GM04504 (cell line): ENCODE data around the gene CNTFR.

Source experiments
- DNase-seq: peaks from one replicate; pipeline ENCODE4 v3.0.0-alpha.2; 2012; ENCODE audit warnings: low read depth

The CNTFR gene

DNA sequence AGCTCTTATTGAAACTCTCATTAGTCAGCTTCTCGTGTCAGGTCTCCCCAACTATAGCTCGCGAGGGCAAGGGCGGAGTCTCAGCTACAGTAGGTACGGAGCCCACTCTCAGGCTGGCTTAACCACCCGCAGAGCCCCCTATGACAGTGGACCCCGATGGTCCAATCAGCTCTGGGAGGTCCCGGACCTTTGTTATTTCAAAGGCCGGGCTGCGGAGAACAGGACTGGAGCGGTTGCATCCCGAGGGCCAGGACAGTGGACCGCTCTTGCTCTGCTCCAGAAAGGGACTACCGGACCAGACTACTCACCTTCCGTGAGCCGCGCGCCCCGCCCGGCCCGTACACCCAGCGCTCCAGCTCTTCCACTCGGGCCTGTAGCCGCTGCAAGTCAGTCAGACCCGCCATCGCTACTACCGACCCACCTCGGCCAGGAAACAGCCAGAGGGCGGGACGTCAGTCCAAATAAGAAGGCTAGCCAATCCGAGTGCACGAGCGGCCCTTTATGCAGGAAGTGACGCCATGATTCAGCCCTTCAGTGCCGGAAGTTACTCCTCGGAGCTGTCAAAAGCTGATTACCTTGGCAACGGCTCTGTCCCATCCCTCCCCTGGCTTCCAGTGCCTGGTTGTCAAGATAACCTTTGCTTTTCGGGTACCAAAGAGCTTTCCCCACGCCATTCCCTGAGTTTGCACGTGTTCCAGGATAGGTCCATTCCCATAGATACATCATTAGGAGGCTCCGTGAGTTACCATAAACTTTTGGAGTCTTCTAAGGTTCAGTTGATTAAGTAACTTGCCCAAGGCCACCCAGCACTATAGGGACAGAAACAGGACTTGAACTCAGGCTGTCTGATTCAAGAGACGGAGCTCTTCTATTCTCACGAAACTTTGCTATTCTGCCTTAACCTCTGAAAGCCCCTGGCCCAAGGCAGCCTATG lies 30.8 kb upstream of the CNTFR start, which contains the start of gene DCTN3:
TSS of gene DCTN3 (minus strand) at position 435 of the 934 bp plus-strand sequence. CDS start at position 404, 31 bp downstream.
- peak; percentile 90 for DNase-seq

DNA sequence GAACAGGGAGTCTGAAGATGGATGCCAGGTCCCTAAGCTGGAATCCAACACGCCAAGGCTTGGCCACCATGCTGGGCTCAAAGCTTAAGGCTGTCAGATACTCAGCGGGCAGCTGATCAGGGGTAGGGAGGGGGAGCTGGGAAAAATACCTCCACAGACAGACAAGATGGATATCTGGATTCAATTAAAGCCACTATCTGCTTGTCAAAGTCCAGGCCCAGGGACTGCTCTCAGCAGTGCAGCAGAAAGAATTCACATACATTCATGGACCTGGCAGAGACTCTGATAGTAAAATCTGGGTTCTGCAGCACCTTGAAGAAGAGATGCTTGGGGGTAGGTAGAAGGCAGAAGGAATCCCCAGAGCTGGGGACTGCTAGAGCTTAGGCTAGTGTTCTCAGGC lies 25.6 kb upstream of the CNTFR start:
- no peak for DNase-seq

DNA sequence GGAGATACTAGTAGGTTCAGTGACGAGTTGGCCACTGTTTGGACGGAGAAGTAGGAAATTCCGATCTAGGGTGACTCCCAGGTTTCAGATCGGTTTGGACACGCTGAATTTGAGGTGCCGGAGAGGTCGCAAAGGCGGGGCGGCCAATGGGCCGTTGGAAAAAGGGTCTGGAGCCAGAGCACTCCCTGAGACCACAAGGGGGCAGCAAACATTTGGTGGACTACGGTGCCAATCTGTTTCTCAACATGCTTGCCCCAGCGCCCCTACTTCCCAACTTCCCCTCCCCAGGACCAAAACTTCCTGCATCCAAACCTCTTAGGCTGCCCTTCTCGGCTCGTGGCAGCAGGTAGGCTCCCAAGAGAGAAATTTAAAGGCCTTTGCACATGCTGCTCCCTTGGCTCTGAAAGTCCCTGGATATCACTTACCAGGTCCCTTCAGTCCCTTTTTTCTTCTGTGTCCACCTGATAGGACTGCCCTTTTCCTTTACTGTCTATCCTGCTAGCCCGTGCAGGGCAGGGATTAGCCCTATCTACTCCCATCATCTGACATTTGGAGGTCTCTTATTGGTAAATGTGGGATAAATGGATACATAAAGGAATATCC lies 23.4 kb upstream of the CNTFR start:
- peak; percentile 43 for DNase-seq

DNA sequence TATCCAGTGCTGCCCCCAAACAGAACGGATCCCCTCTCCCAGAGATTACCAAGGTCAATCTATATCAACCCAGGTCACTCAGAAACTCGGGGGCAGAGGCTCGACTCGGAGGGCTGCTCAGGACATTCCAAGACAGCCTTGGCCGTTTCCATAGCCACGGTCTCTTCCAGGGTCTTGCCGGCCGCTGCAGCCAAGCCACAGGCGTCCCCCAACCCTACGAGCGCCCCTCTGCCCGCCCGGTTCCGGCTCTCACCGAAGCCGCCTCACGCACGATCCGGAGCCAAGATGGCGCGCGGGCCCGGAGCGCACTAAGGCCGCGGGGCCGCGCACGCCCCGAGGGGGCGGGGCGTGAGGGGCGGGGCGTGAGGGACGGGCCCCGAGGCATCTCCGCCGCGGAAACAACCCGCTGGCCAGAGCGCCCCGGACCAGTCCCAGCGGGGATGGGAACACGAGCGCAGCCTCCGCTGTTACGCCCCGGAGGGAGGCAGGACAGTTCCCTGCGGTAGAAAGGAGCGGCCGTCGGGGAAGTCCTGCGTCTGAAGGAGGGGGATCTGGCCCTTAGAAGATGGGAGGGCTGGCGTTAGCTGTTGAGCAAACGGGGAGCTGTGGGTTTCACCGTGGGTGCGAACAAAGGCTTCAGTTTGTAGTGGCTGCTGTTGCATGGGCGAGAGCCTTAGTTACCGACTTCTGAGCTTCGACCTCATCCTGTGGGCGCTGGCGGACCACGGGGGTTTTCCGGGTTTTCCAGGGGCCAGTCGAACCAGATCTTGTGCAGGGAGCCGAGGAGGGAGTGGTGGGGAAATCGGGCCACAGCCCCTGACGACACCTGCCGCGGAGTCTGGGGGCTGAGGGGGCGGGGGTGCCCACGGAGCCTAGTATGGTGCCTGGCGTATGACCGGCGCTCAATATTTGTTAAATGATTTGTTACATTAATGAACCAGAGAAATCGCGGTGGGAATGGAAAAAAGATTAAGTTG lies 22.6 kb upstream of the CNTFR start, which contains the start of gene RPP25L:
TSS of gene RPP25L (minus strand) at position 287 of the 977 bp plus-strand sequence. CDS start 801 bp downstream, outside the sequence.
- DNase-seq: peak; percentile 74

DNA sequence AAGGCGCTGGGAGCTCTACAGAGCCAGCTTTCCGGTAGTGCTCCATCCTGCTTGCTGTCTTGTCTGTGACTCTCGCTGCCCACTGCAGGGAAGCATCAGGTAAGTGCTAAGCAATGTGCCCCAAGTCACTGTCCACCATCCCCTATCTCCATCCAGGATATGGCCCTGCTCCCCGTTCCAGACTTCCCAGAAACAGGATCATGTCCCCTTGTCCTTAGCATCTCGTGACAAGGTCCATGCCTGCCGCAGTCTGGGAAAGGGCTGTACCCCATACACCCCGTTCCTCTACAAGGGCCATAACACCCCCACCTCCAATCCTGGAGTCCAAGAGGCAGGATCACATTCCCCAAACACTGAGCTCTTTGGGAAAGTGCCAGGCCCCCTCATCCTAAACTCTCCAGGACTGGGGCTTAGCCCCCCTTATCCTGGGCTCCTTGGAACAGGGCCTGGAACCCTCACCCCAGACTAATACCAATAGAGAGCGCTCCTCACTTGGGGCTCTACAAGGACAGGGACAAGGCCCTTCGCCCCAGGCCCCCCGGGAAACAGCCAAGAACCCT lies 21.8 kb upstream of the CNTFR start:
- DNase-seq: no peak

DNA sequence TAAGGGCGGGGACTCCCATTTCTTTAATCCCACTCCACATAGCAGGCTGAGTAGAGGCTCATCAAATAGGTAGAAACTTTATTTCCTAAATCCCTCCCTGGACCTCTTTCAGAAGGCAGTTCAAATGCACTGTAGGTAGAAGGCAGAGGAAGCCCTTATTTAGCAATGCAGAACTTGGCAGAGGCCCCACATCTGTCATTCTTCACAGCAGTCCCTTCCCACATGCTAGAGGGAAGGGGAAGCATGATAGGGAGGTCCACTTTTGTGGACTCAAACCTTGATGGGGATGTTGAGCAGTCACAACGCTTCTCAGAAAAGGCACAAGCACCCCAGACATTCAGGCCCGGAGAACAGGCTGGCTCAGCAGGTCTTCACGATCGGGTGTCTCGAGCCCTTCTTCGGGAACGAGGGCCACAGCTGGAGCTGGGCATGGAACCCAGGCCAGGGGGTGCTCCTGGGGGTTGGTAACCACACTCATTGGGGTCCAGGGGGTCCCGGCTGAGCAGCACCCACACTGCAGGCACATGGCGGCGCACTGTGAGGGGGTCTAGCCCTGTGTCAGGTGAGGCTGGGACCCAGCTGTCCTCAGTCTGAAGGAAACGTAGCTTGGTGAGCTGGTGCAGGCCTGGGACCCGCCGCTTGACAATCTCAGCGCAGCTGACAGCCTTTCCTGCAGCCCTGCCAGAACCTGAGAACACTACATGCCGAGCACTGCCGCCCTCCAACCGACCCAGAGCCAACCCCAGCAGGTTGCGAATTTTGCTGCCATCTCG lies 21.1 kb upstream of the CNTFR start:
- DNase-seq: no peak

DNA sequence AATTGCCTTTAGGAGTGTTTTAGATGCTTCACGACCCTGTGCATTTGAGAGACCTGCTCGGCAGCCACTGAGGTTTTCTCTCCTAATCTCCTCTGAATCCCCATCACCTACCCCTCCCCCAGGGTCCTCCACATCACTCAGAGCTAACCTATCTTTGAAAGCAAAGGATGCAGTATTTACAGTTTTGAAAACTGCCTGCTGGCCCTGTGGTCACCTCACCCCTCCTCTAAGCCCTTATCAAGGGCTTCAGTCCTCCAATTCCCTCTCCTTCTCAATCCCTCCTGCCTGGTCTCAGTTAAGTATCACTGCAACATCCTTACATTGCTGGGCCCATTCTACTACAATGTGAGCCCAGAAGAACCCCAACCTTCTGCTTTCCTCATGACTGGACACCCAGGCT lies 17.8 kb upstream of the CNTFR start:
- DNase-seq: no peak

DNA sequence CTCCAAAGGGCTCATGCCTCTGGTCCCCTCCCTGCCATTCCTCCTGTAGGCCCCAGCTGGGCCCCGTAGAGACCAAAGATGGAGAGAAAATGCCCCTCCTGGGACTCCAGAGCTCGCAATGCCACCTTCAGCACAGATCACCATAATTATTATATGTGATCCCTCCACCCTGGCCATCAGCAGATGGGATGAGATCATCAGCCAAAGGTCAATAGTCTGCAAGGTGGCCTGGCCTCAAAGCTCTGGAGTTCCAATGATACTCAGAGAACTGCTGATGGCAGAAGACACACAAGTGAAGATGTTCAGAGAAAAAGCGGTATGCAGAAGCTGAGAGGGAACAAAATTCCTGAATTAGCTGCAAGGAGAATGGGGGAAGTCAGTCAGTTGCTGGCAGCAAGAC lies 17.4 kb upstream of the CNTFR start:
- DNase-seq: no peak

DNA sequence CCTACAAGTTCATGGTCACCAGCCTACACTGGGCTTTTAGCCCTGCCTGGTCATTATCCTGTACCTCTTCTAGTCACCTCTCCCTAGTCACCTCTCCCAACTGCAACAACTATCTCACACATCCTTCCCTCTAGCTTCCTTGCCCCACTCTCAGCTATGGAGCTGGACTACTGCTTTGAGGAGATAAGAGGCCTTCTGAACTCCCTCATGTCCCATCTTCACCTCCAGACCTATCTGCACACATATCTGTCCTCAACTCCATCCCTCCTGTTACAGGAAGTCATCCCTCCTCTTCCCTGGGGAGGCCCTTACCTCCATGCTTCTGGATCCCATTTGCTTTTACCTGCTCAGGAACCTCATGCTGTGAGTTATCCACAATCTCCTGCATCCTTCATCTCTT lies 16.7 kb upstream of the CNTFR start:
- DNase-seq: no peak

DNA sequence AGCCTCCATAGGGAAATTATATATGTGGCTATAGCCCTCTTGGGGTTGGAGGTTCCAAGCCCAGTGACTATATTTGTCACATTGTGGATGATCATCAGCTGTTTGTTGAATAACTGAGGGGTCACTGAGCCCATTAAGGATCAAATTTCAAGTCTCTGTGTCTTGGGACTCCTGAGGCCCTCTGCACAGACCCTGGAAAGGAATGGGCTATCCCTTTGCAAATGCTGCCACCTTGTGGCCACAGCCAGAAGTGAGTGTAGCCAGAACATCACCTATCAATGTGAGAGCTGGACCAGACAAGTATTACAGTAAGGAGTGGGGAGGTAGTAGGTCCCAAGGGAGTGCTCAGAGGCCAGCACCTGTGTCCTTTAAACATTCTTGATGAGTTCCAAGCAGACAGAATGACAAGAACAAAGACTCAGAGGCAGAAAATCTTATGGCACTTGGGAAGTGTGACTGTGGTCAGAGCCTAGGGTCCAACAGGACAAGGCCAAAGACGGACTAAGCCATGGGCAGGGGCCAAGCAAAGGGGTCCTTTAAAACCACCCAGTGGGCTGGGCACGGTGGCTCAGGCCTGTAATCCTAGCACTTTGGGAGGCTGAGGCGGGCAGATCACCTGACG lies 14.2 kb upstream of the CNTFR start:
- DNase-seq: no peak

DNA sequence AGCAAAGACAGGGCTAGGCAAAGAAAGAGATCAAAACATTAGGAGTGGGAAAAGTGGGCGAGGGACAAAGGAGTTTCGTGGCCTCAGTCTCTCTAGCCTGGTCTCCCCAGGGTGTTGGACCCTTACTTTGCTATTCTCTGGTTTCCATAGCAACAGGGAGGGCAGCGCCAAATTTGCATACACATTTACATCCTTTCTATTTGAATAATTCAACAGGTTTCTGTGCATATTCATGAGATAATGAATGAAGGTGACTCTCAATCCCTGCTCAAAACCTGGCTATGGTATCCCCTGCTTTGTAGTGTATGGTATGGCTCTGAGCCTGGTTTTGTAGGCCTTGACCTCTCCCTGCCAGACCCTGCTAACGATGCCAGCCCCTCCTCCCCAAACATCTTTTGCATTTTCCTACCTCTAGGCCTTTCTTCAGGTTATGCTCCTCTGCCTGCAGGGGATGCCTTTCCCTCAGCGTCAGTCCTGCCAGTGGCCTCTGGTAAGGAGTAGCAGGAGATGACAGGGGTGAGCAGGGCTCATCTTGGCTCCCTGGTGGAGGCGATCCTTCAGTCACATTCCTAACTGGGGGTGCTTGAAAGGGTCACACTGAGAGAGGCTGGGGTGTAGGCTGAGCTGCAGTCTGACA lies 12.5 kb upstream of the CNTFR start:
- no peak for DNase-seq

DNA sequence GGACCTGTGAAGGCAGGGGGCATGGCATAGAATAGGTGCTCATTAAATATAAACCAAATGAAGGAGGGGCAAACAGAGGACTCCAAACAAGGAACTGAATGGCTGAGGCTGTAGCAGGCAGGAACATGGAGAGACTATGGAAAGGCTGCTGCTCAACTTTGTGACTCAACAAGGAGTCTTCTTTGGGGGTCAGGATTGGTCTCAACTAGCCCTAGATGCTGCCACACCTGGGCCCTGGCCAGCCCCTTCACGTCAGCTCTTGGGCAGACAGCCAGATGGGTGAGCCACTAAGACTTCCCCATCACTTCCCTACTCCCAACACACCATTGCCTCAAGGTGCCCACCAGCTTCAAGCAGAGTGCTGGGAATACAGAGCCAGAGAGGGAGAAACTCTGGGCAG lies 11.4 kb upstream of the CNTFR start:
- DNase-seq: no peak

DNA sequence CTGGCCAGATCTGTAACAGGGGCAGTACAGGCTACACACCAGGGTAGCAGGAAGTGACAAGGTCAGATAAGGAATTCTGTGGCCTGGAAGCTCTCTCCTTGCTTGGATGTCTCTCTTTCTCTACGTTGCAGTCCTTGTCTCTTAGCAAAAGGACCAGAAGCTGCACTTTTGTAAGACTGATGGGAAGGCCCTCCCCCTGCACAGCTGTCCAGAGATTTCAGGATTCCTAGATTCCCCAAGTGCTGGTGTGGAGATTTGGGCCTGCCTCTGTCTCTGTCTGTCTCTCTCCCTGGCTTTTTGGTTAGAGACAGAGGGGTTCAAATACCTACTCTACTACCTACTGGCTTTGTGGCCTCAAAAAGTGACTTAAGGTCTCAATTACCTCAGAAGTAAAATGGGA lies 10.0 kb upstream of the CNTFR start:
- no peak for DNase-seq

DNA sequence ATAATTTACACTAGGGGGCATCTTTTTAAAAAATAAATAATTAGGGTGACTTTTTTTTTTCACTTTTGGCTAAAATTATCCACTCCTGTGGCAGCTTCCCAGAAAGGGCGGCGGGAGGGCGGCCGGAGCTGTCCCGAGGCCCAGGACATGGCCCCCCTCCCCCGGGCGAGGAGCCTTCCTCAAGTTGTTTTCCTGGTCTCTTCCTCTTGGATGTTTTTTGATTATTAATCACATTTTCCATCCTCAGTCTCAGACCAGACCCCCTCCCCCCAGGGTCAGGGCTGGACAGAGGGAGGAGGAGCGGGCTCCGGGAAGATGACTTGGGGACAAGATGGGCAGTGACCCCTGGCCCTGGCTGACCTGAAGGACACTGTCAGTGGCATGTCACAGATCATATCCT lies 4.7 kb upstream of the CNTFR start:
- DNase-seq: no peak

DNA sequence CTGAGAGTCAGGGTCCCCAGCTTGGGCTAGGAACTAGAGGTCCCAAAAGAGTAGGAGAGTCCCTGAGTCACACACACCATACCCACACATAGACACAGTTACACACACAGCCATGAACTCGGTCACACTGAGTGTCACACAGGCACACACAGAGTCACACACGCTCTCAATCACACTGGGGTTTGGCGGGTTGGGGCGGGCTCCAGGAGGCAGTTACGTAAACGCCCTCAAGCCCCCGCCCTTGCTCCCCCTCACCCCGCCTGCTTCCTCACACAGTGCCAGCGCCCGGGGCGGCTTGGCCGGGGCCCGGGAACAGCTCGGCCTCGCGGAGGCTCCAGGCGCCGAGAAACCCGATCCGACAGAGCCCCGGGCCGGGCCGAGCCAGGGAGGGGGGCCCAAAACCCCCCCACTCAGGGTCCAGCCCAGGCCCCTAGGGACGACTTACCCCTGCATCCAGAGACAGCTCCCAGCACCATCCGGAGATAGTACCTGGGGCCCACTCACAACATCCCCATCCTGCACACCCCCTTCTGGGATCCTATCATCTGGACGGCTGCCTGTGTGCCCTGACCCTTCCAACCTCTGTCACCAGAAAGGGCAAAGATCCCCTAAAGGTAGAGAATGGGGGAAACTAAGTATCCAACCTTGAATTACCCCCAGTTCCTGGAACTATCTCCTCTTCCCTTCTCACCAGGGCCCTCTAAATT lies 3.5 kb upstream of the CNTFR start:
- DNase-seq: no peak

DNA sequence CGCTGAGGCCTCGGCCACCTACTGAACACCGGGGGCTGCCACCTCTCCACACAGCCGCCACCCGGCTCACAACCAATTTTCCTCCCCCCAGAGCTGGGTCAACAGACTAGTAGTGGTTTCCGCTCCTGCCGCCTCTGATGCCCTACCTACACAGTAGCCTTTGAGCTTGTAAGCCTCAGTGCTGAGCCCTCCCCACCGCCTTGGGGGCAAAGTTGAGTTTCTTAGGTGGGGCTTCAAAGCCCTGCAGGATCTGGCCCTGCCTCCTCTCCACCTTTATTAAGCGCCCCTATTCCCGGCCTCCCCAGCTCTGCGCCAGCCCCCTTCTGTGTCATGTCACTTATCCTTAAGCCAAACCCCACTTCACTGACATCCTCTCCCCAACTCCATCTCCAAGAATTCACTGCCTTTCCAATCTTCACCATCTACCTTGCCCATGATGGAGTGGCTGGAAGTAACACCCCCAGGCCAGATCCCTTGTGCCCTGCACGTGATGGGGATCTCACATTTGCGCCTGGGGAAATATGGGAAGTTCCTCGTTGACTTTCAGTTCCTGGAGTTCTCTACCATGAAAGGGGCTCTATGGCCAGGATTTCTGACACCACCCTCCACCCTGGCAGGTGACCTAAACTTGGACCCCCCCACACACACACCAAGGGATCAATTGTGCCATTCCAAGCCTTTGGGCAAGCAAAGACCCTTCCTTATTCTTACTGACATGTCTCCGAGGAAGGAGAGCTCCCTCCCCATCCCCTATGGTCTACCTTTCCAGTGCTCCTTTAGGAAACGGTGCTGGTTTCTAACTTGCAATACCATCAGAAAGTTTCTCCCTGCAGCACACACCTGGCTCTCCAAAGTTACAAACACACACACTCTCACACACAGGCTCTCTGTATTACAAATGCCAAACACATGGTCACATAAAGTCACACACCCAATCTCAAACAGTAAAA lies 2.7 kb upstream of the CNTFR start:
- no peak for DNase-seq

DNA sequence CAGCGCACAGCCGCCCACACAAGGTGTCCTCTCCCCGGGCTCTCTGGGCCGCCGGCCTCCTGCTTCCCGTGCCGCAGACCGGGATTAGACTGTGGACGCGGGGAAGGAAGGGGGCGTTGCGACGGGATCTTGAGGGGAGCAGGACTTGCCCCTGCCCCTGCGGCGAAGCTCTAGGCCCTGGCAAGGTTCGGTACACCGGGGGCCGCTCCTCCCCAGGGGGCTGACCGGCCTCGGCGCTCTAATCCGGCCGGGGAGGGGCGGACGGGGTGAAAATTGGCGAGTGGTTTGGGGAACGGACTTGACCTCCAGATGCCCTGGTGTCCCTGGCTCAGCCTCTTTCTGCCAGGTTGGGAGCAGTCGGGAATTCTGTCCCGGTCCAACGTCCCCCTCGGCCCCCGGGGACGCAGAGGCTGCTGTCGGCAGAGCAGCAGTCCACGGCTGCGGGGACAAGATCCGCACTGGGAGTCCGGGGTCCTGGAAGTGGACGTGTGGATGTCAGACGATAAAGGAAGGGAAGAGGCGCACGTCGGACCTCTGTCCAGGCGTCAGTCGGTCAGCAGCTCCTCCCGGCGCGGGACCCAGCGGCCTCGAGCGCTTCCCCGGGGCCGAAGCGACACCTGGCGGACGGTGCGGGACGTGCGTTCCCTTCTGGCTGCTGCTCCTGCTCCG lies 1.9 kb upstream of the CNTFR start:
- DNase-seq: peak; percentile 33
